Breast epithelium (tissue), 4 donors: ENCODE measurements around the gene TRAF3. TPM values are rescaled to one million over a fixed set of nuclear protein-coding genes. Genes with fewer than 3 reads are reported as not detected.
"Not testable (repeated sequence)": the region's sequence is repeated elsewhere in the genome, so short reads cannot be mapped to it uniquely, and the experiment has no call there.

Experiments used
- DNase-seq, 2 donors: peaks; one replicate each; pipeline ENCODE4 v3.0.0-alpha.2; 2019; ENCODE audit warnings: low spot score in 2 of 2
- H3K27ac ChIP-seq, 2 donors: fragments of 200-600 bp; sonication (generic) in 1 of 2; one replicate each; pipeline ENCODE4 v1.5.1; 2016 to 2019; ENCODE audit warnings: mild to moderate bottlenecking in 1 of 2
- H3K27me3 ChIP-seq, 2 donors: fragments of 200-600 bp; sonication (generic) in 1 of 2; one replicate each; pipeline versions ENCODE4 v1.5.1 to v1.6.0; 2017 to 2019; ENCODE audit warnings: control low read depth in 1 of 2, mild to moderate bottlenecking in 1 of 2
- H3K36me3 ChIP-seq: fragments of 200-600 bp; one replicate; pipeline ENCODE4 v1.5.1; 2019
- H3K4me1 ChIP-seq, 2 donors: fragments of 200-600 bp; sonication (generic); one replicate each; pipeline ENCODE4 v1.5.1; 2016 to 2019; ENCODE audit warnings: control low read depth in 1 of 2
- H3K4me3 ChIP-seq, 3 donors: fragments of 200-600 bp; sonication (generic); 1 replicate in 2 of 3; 2 replicates in 1 of 3; pipeline ENCODE4 v1.5.1; 2016 to 2019; ENCODE audit warnings: mild to moderate bottlenecking in 3 of 3, moderate library complexity in 2 of 3
- H3K9me3 ChIP-seq, 2 donors: fragments of 200-600 bp; sonication (generic) in 1 of 2; one replicate each; pipeline ENCODE4 v1.5.1; 2016 to 2019; ENCODE audit warnings: control low read depth in 1 of 2
- POLR2A ChIP-seq: fragments of 450-650 bp; IDR thresholded peaks from one replicate; pipeline ENCODE4 v1.6.1; 2016; ENCODE audit warnings: antibody characterized with exemption, mild to moderate bottlenecking, moderate library complexity
- POLR2AphosphoS5 ChIP-seq, 3 donors: sonication (generic); formaldehyde crosslinking; IDR thresholded peaks; one replicate each; pipeline ENCODE4 v1.6.1; 2017; ENCODE audit warnings: antibody characterized with exemption in 3 of 3
- intact Hi-C: fragments of 100-400 bp; cut with DNase I; formaldehyde crosslinking; loops from one replicate; pipeline ENCODE4 v1.15.1; 2023; ENCODE audit warnings: low total_unique reads
- total RNA-seq, 3 donors: library from RNA; depleted of rRNA; stranded (reverse); fragments of >200 nt; gene quantifications; one replicate each; pipeline ENCODE4 v1.1.0, GENCODE V29; 2016
- TF ChIP-seq, protein P1 (sequence below), 3 donors: fragments of 450-650 bp; IDR thresholded peaks; one replicate each; pipeline ENCODE4 v1.5.1; 2016 to 2017; ENCODE audit warnings: antibody characterized with exemption in 3 of 3, mild to moderate bottlenecking in 3 of 3, moderate library complexity in 3 of 3

TRAF3 gene
- total RNA-seq, 3 donors from 2014 or later, result 13.1 to 15.7 (median 14.6) TPM

DNA sequence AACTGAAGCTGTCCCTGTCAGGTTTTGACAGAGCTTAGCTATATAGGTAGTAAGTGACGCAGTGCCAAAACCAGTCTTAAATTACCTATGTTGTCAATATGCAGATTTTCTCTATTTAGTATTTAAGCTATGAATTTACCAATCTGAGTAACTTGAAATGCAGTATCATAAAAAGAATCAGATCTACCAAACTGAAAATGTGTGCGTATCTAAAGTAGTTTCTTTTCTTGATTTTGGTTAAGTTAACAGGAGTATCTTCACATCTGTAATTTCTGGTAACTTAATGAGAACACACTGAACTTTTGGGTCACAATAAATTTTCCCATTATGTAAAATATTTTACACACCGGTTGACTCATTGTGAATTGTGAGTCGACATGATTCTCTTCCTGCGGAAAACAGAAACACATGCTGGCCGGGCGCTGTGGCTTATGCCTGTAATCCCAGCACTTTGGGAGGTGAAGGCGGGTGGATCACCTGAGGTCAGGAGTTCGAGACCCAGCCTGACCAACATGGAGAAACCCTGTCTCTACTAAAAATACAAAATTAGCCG, 45.1 kb downstream of the TRAF3 start:
- H3K36me3 ChIP-seq, result no peaks in the 10 kb centered on the region
- intact Hi-C loops, result no loop called here
- H3K4me3 ChIP-seq, result no peak overlapping the region
- no peaks in the 10 kb centered on the region for H3K9me3 ChIP-seq
- H3K27ac ChIP-seq, result no peak overlapping the region
- DNase-seq, result no peak
- H3K4me1 ChIP-seq, result no peaks in the 10 kb centered on the region
- no peaks in the 10 kb centered on the region for H3K27me3 ChIP-seq
- TF ChIP-seq, protein P1, sequence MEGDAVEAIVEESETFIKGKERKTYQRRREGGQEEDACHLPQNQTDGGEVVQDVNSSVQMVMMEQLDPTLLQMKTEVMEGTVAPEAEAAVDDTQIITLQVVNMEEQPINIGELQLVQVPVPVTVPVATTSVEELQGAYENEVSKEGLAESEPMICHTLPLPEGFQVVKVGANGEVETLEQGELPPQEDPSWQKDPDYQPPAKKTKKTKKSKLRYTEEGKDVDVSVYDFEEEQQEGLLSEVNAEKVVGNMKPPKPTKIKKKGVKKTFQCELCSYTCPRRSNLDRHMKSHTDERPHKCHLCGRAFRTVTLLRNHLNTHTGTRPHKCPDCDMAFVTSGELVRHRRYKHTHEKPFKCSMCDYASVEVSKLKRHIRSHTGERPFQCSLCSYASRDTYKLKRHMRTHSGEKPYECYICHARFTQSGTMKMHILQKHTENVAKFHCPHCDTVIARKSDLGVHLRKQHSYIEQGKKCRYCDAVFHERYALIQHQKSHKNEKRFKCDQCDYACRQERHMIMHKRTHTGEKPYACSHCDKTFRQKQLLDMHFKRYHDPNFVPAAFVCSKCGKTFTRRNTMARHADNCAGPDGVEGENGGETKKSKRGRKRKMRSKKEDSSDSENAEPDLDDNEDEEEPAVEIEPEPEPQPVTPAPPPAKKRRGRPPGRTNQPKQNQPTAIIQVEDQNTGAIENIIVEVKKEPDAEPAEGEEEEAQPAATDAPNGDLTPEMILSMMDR (IDR thresholded peaks at IDR 0.05), result no peak
- TF ChIP-seq POLR2AphosphoS5 (IDR thresholded peaks at IDR 0.05) (no peak), POLR2A (no peak)

DNA sequence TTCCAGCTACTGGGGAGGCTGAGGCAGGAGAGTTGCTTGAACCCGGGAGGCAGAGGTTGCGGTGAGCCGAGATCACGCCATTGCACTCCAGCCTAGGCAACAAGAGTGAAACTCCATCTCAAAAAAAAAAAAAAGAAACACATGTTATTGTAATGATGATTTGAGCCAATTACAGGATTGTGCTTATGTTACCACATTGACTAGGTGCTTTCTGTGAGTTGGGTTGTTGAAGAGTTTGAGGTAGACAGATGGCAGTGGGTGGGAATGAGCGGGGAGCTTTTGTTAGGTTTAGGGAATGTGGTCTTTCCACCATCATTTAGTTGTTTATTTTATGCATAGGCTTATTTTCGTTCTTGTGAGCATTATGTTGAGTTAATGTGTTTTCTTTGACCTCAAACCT, 45.6 kb downstream of the TRAF3 start:
- H3K4me3 ChIP-seq, H3K27ac ChIP-seq, DNase-seq, H3K27me3 ChIP-seq, H3K9me3 ChIP-seq, H3K4me1 ChIP-seq, intact Hi-C loops, H3K36me3 ChIP-seq: not testable (repeated sequence)

DNA sequence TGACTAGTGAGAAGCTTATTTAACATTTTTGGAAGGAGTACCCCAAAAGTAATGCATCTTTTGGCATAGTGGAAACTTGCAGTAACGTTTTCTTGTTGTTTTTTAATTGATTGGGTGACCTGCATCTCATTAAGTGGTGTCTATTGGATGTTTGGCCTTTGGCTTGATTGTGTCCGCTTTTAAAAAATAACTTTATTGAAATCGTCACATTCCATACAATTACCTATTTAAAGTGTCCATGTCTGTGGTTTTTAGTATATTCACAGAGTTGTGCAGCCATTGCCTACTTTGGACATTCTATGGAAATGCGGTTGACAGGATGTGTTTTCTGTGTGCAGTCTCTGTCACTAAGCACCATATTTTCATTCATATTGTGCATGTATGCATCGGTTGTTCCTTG, 46.3 kb downstream of the TRAF3 start:
- H3K36me3 ChIP-seq, result no peaks in the 10 kb centered on the region
- intact Hi-C loops, result no loop called here
- H3K4me3 ChIP-seq, result no peak overlapping the region
- no peaks in the 10 kb centered on the region for H3K4me1 ChIP-seq
- no peak overlapping the region for H3K27ac ChIP-seq
- no peaks in the 10 kb centered on the region for H3K27me3 ChIP-seq
- H3K9me3 ChIP-seq, result no peaks in the 10 kb centered on the region
- TF ChIP-seq, protein P1 (IDR thresholded peaks at IDR 0.05), result no peak
- no peak for TF ChIP-seq POLR2AphosphoS5 (IDR thresholded peaks at IDR 0.05)
- TF ChIP-seq POLR2A, result no peak
- no peak for DNase-seq

DNA sequence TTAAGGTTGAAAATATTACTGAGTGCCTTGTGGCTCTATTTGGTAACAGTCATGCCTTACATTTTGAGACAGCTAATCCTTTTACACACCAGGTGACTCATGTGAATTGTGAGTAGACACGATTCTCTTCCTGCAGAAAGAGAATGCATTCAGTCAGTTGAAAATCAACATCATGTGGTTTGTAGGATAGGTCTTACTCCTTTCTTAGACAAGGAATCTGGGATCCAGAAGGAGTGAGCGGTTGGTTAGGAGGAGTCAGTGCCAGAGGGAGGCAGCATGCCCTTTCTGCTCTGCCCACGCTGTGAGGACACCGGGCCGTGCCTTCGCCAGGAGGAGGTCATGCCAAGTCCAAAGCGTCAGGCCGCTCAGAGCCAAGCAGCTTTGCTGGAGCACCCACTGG, 47.6 kb downstream of the TRAF3 start:
- intact Hi-C loops, result no loop called here
- H3K9me3 ChIP-seq, result no peaks in the 10 kb centered on the region
- DNase-seq, result peak in 1 of 2 donors; percentile 34
- no peak overlapping the region for H3K4me3 ChIP-seq
- no peaks in the 10 kb centered on the region for H3K36me3 ChIP-seq
- TF ChIP-seq POLR2A, result no peak
- TF ChIP-seq POLR2AphosphoS5 (IDR thresholded peaks at IDR 0.05), result no peak
- H3K27me3 ChIP-seq, result no peaks in the 10 kb centered on the region
- H3K4me1 ChIP-seq, result no peaks in the 10 kb centered on the region
- no peak overlapping the region for H3K27ac ChIP-seq

DNA sequence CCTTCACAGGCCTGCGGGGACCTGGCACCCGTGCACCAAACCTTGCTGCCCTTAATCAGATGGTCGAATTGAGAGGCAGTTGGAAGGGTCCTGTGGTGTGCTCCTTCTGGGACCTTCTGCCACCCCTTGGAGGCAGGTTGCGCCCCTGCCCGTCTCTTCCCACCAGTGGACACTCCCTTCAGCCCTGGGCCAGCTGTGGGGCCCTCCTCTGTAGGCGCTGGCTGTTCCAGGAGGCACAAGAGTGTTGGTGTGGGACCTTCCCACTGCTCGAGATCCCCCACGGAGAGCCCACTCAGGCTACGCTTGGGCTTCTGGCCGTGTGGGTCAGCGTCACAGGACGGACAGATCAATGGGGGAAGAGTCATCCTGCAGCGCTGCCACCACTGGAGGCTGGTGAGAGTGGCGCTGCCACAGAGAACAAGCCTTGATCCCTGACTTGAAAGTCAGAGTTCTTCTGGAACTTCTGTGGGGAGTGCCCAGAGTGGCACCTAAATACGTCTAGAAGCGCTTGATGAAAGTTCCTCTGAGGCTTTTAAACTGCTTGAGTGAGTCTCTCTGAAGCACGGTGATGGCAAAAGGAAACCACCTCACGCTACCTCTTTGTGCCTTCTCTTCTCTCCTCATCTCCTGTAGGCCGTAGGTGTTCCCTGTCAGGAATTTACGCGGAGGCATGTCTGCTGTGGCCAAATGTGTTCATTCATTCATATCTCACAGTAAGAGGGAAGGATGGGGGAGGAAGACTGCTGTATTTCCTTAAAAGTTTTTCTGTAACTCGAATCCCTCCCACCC, 48.3 kb downstream of the TRAF3 start:
- Histone ChIP-seq H3K9me3 (no peaks in the 10 kb centered on the region), H3K36me3 (no peaks in the 10 kb centered on the region), H3K4me3 (no peak overlapping the region), H3K27me3 (no peaks in the 10 kb centered on the region), H3K27ac (no peak overlapping the region), H3K4me1 (no peaks in the 10 kb centered on the region)
- intact Hi-C loops, result no loop called here
- no peak for DNase-seq
- TF ChIP-seq POLR2AphosphoS5 (IDR thresholded peaks at IDR 0.05), result no peak
- TF ChIP-seq POLR2A, result no peak
- TF ChIP-seq, protein P1 (IDR thresholded peaks at IDR 0.05), result no peak

DNA sequence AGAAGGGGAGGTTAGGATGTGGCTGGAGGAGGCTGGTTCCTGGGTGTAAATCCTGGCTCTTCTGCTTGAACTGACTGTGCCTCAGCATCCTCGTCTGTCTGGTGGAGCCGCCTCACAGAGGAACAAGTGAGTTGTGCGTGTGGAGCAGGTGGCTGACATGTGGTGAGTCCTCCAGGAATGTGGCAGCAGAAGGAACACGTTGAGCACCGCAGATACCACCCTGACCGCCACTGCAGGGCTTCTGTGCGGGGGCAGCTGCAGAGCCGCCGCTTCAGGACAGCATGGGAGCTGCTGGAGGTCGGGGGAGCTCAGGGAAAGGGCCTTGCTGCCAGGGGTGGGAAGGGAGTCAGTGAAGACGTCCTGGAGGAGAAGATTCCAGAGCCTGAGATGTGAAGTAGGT, 48.9 kb downstream of the TRAF3 start:
- H3K36me3 ChIP-seq, result no peaks in the 10 kb centered on the region
- no peaks in the 10 kb centered on the region for H3K9me3 ChIP-seq
- TF ChIP-seq POLR2A (no peak), POLR2AphosphoS5 (IDR thresholded peaks at IDR 0.05) (no peak)
- TF ChIP-seq, protein P1 (IDR thresholded peaks at IDR 0.05), result no peak
- DNase-seq, result no peak
- H3K4me3 ChIP-seq, result no peak overlapping the region
- intact Hi-C loops, result no loop called here
- H3K27ac ChIP-seq, result no peak overlapping the region
- H3K27me3 ChIP-seq, result no peaks in the 10 kb centered on the region
- H3K4me1 ChIP-seq, result no peaks in the 10 kb centered on the region
